Kidney tubule cell (primary cell): ENCODE results near the gene TSR2.
A peak's percentile ranks its signal among the peaks of the same experiment; 100 is the strongest.

Source experiments
- DNase-seq: peaks from one replicate; pipeline ENCODE4 v3.0.0-alpha.2; 2018; ENCODE audit warnings: low spot score

Gene TSR2

GRCh38 chrX:54439960-54440871, at the start of gene TSR2:
Gene TSR2 (plus strand): TSS chrX:54440404. CDS start chrX:54440422, 18 bp downstream.
- peak; percentile 87 for DNase-seq

DNA sequence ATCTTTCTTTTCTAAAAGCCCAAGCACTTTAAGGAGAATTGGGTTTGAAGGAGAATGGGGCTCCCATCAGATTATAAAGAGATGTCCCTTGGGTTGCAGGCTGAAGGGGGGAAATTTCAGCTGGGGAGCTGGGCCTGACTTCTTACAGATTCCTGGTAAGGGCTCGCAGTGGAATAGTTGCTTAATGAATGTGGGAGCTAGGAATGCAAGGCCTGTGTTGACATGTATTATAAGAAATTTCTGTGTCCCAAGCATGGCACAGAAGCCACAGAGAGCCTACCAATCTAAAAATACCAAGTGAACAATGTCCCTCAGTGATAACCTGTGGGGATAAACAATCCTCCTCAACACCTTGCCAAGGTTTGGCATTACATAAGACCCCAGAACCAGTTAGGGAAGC, 43.1 kb upstream of the TSR2 start:
- no peak for DNase-seq

- DNase-seq, result no peak
Observed at GRCh38 chrX:54407266-54407665, 32.9 kb upstream of the TSR2 start.

DNA sequence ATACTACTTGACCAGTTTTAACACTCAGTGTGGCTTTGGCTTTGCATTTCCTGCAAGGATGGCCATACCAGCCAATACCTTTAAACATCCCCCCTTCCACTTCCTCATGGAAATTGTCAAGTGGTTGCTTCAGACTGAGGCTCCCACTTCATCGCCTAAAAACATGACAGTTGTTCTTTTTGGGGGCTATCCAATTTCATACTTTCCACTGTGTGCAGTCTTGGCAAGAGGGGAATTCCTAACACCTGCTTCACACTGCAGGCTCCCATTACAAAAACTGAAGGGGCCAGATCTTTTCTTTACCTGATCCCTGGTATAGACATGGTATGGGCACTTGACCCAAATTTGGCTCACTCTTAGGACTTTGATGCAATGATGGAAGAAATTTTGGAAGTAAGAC, 28.5 kb upstream of the TSR2 start:
- DNase-seq, result no peak

GRCh38 chrX:54413753-54414152, 26.5 kb upstream of the TSR2 start:
- no peak for DNase-seq

- no peak for DNase-seq
Observed at GRCh38 chrX:54415534-54416350, 24.5 kb upstream of the TSR2 start.

DNA sequence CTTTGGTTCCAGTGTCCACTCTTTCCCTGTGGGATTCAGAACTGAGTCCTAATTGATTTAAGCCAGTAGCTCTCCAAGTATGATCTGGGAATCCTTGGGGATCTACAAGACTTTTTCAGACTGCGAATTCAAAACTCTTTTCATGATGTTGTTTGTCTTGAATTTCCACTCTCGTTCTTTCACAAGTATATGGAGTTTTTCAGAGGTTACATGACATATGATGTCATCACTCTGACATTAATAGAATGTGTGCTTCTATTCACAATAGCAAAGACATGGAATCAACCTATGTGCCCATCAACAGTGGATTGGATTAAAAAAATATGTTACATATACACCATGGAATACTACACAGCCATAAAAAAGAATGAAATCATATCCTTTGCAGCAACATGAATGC, 23.2 kb upstream of the TSR2 start:
- no peak for DNase-seq

DNA sequence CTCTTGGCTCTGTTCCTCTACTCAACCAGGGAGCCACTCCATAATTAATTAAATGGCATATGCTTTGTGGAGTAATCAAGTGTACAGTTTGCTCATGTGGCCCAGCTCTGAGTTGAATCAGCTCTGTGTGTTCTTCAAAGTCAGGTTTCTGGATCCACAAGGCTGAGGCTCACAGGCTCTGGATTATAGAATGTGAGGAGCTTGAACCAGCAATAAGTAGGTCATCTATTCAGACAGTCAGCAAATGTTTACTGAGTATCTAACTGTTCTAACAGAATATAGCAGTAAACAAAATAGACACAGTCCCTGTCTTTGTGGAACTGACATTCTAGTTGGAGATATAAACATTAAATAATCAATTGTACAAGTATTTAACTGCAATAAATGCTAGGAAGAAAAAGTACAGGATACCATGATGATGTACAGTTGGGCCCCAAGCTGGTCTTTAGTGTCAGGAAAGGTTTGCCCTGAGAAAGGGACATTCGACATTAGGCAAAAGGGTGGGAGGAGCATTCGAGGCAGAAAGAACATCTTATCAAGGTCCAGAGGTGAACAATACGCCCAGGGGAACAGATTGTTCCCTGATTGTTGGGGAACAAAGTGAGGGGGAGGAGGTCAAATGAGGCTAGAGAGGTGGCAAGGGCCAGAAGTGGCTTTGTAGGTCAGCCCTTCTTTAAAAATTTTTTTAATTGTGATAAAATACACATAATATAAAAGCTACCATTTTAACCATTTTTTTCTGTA, 20.5 kb upstream of the TSR2 start:
- DNase-seq, result no peak

- DNase-seq, result no peak
Observed at GRCh38 chrX:54422168-54422567, 18.0 kb upstream of the TSR2 start.

DNA sequence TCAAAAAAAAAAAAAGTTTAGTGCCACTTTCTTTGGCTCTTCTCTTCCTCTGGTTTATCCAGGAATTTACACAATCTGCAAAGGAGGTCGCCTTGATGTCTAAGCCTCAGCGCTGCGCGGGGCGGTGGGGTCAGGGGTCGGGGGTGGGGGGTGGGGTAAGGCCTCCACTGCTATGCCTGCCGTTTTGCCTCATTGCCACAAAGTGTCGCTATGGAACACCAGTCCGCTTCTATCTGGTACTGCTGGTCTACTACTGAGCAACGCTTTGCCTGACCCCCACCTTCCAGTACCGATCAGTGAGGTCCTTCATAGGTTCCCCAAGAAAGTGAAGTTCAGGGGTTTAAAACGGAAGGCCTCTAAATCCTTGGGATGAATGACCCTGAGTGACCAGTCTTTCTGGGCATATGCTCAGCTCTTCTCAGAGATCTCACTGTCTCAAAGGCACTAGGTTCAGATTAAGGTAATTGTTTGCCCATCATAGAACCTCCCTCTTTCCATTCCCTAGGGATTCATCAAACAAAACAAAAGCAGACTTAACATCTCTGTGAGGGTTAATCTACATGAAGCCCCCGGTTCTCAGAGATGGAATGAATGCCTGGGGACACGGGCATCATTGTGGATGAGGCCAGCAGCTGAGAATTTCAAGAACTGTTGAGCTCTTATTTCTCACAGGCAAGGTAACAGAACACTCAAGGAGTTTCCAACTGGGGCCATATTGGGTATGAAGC, 16.9 kb upstream of the TSR2 start:
- DNase-seq, result no peak

DNA sequence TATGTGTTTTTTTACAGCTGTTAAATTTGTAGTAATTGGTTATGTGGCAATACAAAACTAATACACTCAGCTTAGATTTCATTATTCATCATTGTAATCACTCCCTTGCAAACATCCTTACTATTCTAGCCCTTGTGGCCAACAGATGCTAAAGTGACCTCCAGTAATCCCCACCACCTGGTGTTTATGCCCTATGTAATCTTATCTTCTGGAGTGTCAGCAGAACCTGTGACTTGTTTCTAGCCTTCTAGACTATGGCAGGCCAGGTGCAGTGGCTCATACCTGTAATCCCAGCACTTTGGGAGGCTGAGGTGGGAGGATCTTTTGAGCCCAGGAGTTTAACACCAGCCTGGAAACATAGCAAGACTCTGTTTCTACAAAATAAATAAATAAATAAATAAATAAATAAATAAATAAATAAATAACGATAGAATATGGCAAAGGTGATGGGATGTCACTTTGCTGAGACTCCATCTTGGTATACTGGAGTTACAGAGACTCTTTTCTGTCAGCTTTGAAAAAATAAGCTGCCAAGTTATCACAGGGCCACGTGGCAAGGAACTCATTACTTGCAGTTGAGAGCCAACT, 12.3 kb upstream of the TSR2 start:
- DNase-seq, result no peak

GRCh38 chrX:54430519-54430918, 9.7 kb upstream of the TSR2 start:
- DNase-seq, result no peak

- no peak for DNase-seq
Observed at GRCh38 chrX:54435121-54435520, 5.1 kb upstream of the TSR2 start.

DNA sequence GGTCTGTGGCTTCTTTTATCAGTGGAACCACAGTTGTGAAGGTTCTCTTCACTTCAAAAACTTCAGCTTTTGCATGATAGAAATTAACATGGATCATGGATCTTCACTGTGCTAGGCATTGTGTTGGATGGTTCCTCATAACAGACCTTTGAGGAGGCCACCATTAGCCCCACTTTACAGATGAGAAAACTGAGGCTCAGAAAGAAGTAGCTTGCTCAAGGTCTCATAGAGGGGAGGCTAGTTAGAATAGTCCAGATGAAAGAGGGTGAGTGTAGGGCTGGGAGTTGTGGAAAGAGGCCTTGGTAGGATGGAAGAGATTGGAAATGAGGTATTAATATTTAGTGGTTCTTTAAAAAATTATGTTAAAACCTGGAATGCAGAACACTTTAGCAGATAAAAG, 2.6 kb downstream of the TSR2 start:
- DNase-seq, result no peak

- no peak for DNase-seq
Observed at GRCh38 chrX:54444752-54445151, 4.5 kb downstream of the TSR2 start.

DNA sequence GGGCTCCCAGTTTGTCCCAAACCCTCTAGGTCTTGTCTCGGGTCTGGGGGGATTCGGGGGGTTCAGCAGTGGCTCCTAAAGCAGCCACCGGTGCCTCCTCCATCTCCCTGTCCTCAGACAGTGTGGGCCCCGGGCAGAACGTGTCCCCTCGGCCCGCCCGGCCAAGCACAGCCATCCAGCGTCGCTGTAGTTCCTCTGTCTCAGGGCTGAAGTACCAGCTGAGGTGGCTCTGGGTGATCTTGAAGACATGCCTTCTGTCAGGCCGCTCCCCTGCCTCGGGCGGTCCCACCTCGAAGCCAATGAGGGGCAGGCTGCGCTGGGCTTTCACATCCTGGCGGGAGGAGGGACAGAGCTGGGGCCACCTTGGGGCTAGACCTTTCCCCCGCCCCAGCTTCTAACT, 5.9 kb downstream of the TSR2 start:
- DNase-seq, result no peak

DNA sequence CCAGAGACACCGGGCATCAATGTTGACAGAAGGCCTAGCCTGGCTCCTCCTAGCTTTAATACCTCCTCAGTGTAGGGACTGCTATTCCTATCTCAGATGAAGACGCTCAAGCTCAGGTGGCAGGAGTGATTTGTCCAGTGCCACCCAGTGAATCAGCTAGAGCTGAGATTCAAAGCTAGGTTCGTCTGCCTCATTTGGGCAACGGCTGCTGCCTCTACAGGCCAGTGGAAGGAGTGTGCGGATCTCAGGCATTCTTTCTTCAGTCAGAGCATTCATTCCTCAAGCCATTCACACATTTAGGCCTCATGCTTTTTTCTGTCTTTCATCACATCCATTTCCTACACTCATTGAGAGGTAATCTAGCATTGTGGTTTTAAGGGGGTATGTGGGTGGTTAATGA, 7.3 kb downstream of the TSR2 start:
- DNase-seq, result no peak

- DNase-seq, result no peak
Observed at GRCh38 chrX:54449929-54450328, 9.7 kb downstream of the TSR2 start.

GRCh38 chrX:54452920-54453319, 12.7 kb downstream of the TSR2 start:
- peak; percentile 6 for DNase-seq

- no peak for DNase-seq
Observed at GRCh38 chrX:54470054-54470760, 30.0 kb downstream of the TSR2 start.
